ENCODE results near the gene FMN1. TPM values are rescaled to one million over a fixed set of nuclear protein-coding genes. Genes with fewer than 3 reads are reported as not detected.

FMN1 gene
- total RNA-seq, 1 experiment from 2014 or later: 25.8 TPM

DNA sequence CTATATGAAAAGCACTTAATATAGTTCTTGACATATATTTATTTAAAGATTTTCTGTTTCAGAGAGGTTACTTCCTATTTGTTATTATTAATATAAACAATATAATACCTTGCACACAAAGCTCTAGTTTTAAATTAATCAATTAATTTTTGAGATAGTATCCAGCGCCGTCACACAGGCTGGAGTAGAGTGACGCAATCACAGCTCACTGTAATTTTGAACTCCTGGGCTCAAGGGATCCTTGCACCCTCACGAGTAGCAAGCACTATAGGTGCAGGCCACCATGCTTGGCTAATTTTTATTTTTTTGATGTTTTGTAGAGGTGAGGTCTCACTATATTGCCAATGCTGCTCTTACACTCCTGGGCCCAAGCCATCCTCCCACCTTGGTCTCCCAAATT lies 267.4 kb downstream of the FMN1 start:
- H3K9me3 ChIP-seq (ENCODE audit: insufficient read depth, low read depth): 0 out of 2 replicates have a peak, but pooled peaks cover 2% of the 10 kb centered on the region
- H3K9me2 ChIP-seq (ENCODE audit: insufficient read depth): no peaks in the 10 kb centered on the region
- no TSS peak for BruUV-seq (replicated peaks)
- CTCF ChIA-PET: no interaction called here
- no peaks in the 10 kb centered on the region for H3K27me3 ChIP-seq (ENCODE audit: insufficient read depth, low read depth)
- no peak overlapping the region for H3K4me2 ChIP-seq
- no peaks in the 10 kb centered on the region for H3K79me2 ChIP-seq (ENCODE audit: low read depth)
- H3F3A ChIP-seq (ENCODE audit: insufficient read depth, low read depth): no peaks in the 10 kb centered on the region
- H4K20me1 ChIP-seq (ENCODE audit: insufficient read depth): no peaks in the 10 kb centered on the region
- TF ChIP-seq, protein P1, sequence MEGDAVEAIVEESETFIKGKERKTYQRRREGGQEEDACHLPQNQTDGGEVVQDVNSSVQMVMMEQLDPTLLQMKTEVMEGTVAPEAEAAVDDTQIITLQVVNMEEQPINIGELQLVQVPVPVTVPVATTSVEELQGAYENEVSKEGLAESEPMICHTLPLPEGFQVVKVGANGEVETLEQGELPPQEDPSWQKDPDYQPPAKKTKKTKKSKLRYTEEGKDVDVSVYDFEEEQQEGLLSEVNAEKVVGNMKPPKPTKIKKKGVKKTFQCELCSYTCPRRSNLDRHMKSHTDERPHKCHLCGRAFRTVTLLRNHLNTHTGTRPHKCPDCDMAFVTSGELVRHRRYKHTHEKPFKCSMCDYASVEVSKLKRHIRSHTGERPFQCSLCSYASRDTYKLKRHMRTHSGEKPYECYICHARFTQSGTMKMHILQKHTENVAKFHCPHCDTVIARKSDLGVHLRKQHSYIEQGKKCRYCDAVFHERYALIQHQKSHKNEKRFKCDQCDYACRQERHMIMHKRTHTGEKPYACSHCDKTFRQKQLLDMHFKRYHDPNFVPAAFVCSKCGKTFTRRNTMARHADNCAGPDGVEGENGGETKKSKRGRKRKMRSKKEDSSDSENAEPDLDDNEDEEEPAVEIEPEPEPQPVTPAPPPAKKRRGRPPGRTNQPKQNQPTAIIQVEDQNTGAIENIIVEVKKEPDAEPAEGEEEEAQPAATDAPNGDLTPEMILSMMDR (conservative IDR thresholded peaks at IDR 0.05): no peak
- TF ChIP-seq EZH2 (IDR thresholded peaks at IDR 0.05; ENCODE audit: low read depth): no peak
- intact Hi-C loops (cut with micrococcal nuclease; ENCODE audit: unreplicated experiment): no loop called here
- H3K4me3 ChIP-seq: no peak overlapping the region
- POLR2A ChIA-PET (ENCODE audit: unreplicated experiment): interaction anchor here (0.7 kb wide), 1 partner anchor 1527 kb away, joined by 4 read pairs; no protein-coding TSS in a partner anchor
- no peak for DNase-seq
- no peaks in the 10 kb centered on the region for H3K4me1 ChIP-seq (replicated peaks; ENCODE audit: insufficient read depth)
- H3K27ac ChIP-seq: no peak overlapping the region
- no peak overlapping the region for H2AFZ ChIP-seq
- no peaks in the 10 kb centered on the region for H3K36me3 ChIP-seq (ENCODE audit: low read depth)

DNA sequence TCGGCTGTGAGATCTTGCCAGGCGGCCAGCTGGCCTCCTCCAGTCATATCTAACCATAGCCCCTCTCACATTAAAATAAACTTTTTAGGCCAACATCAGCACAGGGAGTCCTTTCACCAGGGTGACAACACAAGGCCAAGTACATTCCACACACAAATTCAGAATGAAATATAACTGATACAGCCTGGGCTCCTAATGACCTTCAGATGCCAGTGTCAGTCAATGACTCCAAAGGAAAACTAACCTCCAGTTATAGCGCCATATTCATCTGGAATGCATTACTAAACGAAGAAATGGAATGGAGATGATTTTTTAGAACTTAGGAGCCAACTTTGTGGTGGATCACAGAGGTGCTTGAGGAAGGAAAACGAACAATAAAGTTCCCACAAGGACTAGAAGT lies 271.3 kb downstream of the FMN1 start:
- no TSS peak for BruUV-seq (replicated peaks)
- no peaks in the 10 kb centered on the region for H3K9me3 ChIP-seq (ENCODE audit: insufficient read depth, low read depth)
- H3K27ac ChIP-seq: no peak overlapping the region
- no peak overlapping the region for H2AFZ ChIP-seq
- no peaks in the 10 kb centered on the region for H3K4me1 ChIP-seq (replicated peaks; ENCODE audit: insufficient read depth)
- no peak overlapping the region for H3K4me3 ChIP-seq
- no peak overlapping the region for H3K4me2 ChIP-seq
- intact Hi-C loops (cut with micrococcal nuclease; ENCODE audit: unreplicated experiment): no loop called here
- no peaks in the 10 kb centered on the region for H3K36me3 ChIP-seq (ENCODE audit: low read depth)
- H3F3A ChIP-seq (ENCODE audit: insufficient read depth, low read depth): no peaks in the 10 kb centered on the region
- no peak for DNase-seq
- H3K79me2 ChIP-seq (ENCODE audit: low read depth): no peaks in the 10 kb centered on the region
- ChIA-PET CTCF (no interaction called here), POLR2A (ENCODE audit: unreplicated experiment) (no interaction called here)
- H4K20me1 ChIP-seq (ENCODE audit: insufficient read depth): no peaks in the 10 kb centered on the region
- no peak for TF ChIP-seq EZH2 (IDR thresholded peaks at IDR 0.05; ENCODE audit: low read depth)
- TF ChIP-seq, protein P1 (conservative IDR thresholded peaks at IDR 0.05): no peak
- H3K27me3 ChIP-seq (ENCODE audit: insufficient read depth, low read depth): no peaks in the 10 kb centered on the region
- H3K9me2 ChIP-seq (ENCODE audit: insufficient read depth): no peaks in the 10 kb centered on the region

DNA sequence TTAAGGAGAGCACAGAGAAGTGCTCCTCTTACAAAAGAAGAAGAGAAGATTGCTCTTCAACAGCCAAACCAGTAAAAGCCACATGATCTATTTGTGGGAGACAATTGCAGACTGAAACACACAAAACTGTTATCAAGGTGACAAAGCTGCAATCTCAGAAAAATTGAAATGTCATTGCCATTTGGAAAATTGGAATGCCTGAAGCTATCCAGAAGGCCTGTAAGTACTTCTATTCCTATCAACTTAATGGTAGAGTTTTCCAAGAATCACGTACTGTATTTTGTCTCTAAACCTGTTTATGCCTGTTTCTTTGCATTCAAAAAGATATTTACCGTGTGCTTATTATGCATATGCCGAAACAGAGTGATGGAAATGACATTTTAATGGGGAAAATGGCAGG lies 272.0 kb downstream of the FMN1 start:
- no peaks in the 10 kb centered on the region for H3K27me3 ChIP-seq (ENCODE audit: insufficient read depth, low read depth)
- H3F3A ChIP-seq (ENCODE audit: insufficient read depth, low read depth): no peaks in the 10 kb centered on the region
- H2AFZ ChIP-seq: no peak overlapping the region
- no TSS peak for BruUV-seq (replicated peaks)
- no peak overlapping the region for H3K27ac ChIP-seq
- CTCF ChIA-PET: no interaction called here
- no peak overlapping the region for H3K4me2 ChIP-seq
- no peaks in the 10 kb centered on the region for H3K79me2 ChIP-seq (ENCODE audit: low read depth)
- H3K9me3 ChIP-seq (ENCODE audit: insufficient read depth, low read depth): no peaks in the 10 kb centered on the region
- H3K36me3 ChIP-seq (ENCODE audit: low read depth): no peaks in the 10 kb centered on the region
- intact Hi-C loops (cut with micrococcal nuclease; ENCODE audit: unreplicated experiment): no loop called here
- H3K4me3 ChIP-seq: no peak overlapping the region
- TF ChIP-seq EZH2 (IDR thresholded peaks at IDR 0.05; ENCODE audit: low read depth): no peak
- TF ChIP-seq, protein P1 (conservative IDR thresholded peaks at IDR 0.05): no peak
- POLR2A ChIA-PET (ENCODE audit: unreplicated experiment): no interaction called here
- H3K9me2 ChIP-seq (ENCODE audit: insufficient read depth): no peaks in the 10 kb centered on the region
- DNase-seq: no peak
- no peaks in the 10 kb centered on the region for H4K20me1 ChIP-seq (ENCODE audit: insufficient read depth)
- H3K4me1 ChIP-seq (replicated peaks; ENCODE audit: insufficient read depth): no peaks in the 10 kb centered on the region
